ENCODE data around the gene TEX54. TPM values are rescaled to one million over a fixed set of nuclear protein-coding genes. Genes with fewer than 3 reads are reported as not detected.

Gene TEX54
- not detected in 2 replicates for total RNA-seq

GRCh38 chr11:62832336-62833234, at the start of gene TEX54:
TEX54 (minus strand) TSS chr11:62832841.

GRCh38 chr11:62880803-62881578, 48.4 kb upstream of the TEX54 start, which contains the start of gene SLC3A2:
SLC3A2 (plus strand) TSS chr11:62880896; CDS start chr11:62881024, 128 bp downstream.

GRCh38 chr11:62839050-62839945, 6.7 kb upstream of the TEX54 start, which contains the start of gene WDR74:
WDR74 (minus strand) TSS chr11:62839590; CDS start chr11:62839570, 20 bp downstream.

GRCh38 chr11:62831520-62832335, 913 bp downstream of the TEX54 start, which contains the start of gene STX5:
STX5 (minus strand) TSS chr11:62832051; CDS start chr11:62831243, 808 bp downstream.

GRCh38 chr11:62805076-62805892, 27.4 kb downstream of the TEX54 start, which contains the start of gene NXF1:
NXF1 (minus strand) TSS chr11:62805440; CDS start chr11:62805356, 84 bp downstream.

GRCh38 chr11:62791501-62792201, 41.0 kb downstream of the TEX54 start, which contains the start of gene TMEM223:
TMEM223 (minus strand) TSS chr11:62792006; CDS start chr11:62791994, 12 bp downstream.

GRCh38 chr11:62787005-62787759, 45.5 kb downstream of the TEX54 start, which contains the start of gene TMEM179B:
TMEM179B (plus strand) TSS chr11:62787402; CDS start chr11:62787432, 30 bp downstream.

Other genes starting within 250 kb of the TEX54 start
- 5.0 and 7.9 TPM in 2 replicates for gene TUT1, start 241.3 kb downstream of the TEX54 start, total RNA-seq
- gene MTA2, start 231.0 kb downstream of the TEX54 start, total RNA-seq = 59.9 and 63.9 TPM in 2 replicates
- 36.8 and 40.0 TPM in 2 replicates for gene EML3, start 220.1 kb downstream of the TEX54 start, total RNA-seq
- 21.1 and 28.0 TPM in 2 replicates for gene ROM1, start 219.6 kb downstream of the TEX54 start, total RNA-seq
- gene B3GAT3, start 210.9 kb downstream of the TEX54 start, total RNA-seq = 35.5 and 50.5 TPM in 2 replicates
- 226 and 265 TPM in 2 replicates for gene GANAB, start 186.2 kb downstream of the TEX54 start, total RNA-seq
- 19.7 and 23.8 TPM in 2 replicates for gene INTS5, start 179.5 kb downstream of the TEX54 start, total RNA-seq
- gene C11orf98, start 167.6 kb downstream of the TEX54 start, total RNA-seq = 24.9 and 34.9 TPM in 2 replicates
- gene CSKMT, start 167.5 kb downstream of the TEX54 start, total RNA-seq = 4.9 and 11.0 TPM in 2 replicates
- 10.3 and 11.5 TPM in 2 replicates for gene UQCC3, start 161.2 kb downstream of the TEX54 start, total RNA-seq
- 2.6 and 4.5 TPM in 2 replicates for gene LBHD1, start 160.6 kb downstream of the TEX54 start, total RNA-seq
- 103 and 276 TPM in 2 replicates for gene UBXN1, start 153.8 kb downstream of the TEX54 start, total RNA-seq
- gene LRRN4CL, start 143.3 kb downstream of the TEX54 start, total RNA-seq = 5.3 and 18.2 TPM in 2 replicates
- 35.5 and 69.3 TPM in 2 replicates for gene BSCL2, start 125.4 kb downstream of the TEX54 start, total RNA-seq
- gene GNG3, start 125.2 kb downstream of the TEX54 start, total RNA-seq = not detected in 2 replicates
- 7.5 and 10.1 TPM in 2 replicates for gene HNRNPUL2, start 105.4 kb downstream of the TEX54 start, total RNA-seq
- gene TTC9C, start 104.4 kb downstream of the TEX54 start, total RNA-seq = 33.3 and 34.9 TPM in 2 replicates
- 6.1 and 8.3 TPM in 2 replicates for gene ZBTB3, start 78.7 kb downstream of the TEX54 start, total RNA-seq
- 77.4 and 86.6 TPM in 2 replicates for gene POLR2G, start 71.3 kb downstream of the TEX54 start, total RNA-seq
- 13.7 and 17.6 TPM in 2 replicates for gene TAF6L, start 61.4 kb downstream of the TEX54 start, total RNA-seq
- gene TMEM179B, start 45.4 kb downstream of the TEX54 start, total RNA-seq = 75.6 and 85.9 TPM in 2 replicates
- gene TMEM223, start 40.8 kb downstream of the TEX54 start, total RNA-seq = 31.0 and 34.3 TPM in 2 replicates
- 26.2 and 38.2 TPM in 2 replicates for gene NXF1, start 27.4 kb downstream of the TEX54 start, total RNA-seq
- 30.7 and 35.2 TPM in 2 replicates for gene STX5, start 790 bp downstream of the TEX54 start, total RNA-seq
- 40.7 and 56.0 TPM in 2 replicates for gene WDR74, start 6.7 kb upstream of the TEX54 start, total RNA-seq
- gene SLC3A2, start 48.1 kb upstream of the TEX54 start, total RNA-seq = 211 and 250 TPM in 2 replicates
- gene CHRM1, start 88.5 kb upstream of the TEX54 start, total RNA-seq = not detected in 2 replicates
- gene SLC22A6, start 152.1 kb upstream of the TEX54 start, total RNA-seq = not detected in 2 replicates
- gene SLC22A8, start 183.0 kb upstream of the TEX54 start, total RNA-seq = not detected in 2 replicates